ENCODE results near the gene CPNE1. TPM values are rescaled to one million over a fixed set of nuclear protein-coding genes. Genes with fewer than 3 reads are reported as not detected.

Gene CPNE1
- total and polyA plus RNA-seq, 10 of the 15 experiments (the other 5 are each of a cell fraction or from before 2014, with no cell fraction given), result 84.9 to 209 (median 146) TPM

- POLR2A ChIA-PET, result interaction anchor here (0.6 kb wide), 1 partner anchor 63 kb away, joined by 7 read pairs; no protein-coding TSS in a partner anchor
- H3K27ac ChIP-seq (ENCODE audit: control insufficient read depth, insufficient read depth), result no peak overlapping the region
- no peaks in the 10 kb centered on the region for H3K9me3 ChIP-seq (replicated peaks; ENCODE audit: control insufficient read depth, insufficient read depth, low read length)
- BruUV-seq (replicated peaks), result no TSS peak
- DNase-seq (ENCODE audit: low read depth, low spot score) (no peak), FAIRE-seq (no peak), ATAC-seq (peak; percentile 5; the same call in 1 of the 3 replicates)
- H3K79me2 ChIP-seq (ENCODE audit: control insufficient read depth, insufficient read depth, low read length), result peaks cover 27% of the 10 kb centered on the region
- H3K27me3 ChIP-seq (replicated peaks in 1 of 2; ENCODE audit: control insufficient read depth in 2 of 2, insufficient read depth in 2 of 2, low read length in 1 of 2), result no peaks in the 10 kb centered on the region
- peaks cover 14 to 51% of the 10 kb centered on the region in 2 experiments for H3K36me3 ChIP-seq (ENCODE audit: control insufficient read depth in 2 of 2, insufficient read depth in 2 of 2, low read length in 1 of 2)
- no peak overlapping the region for H3K4me3 ChIP-seq
- H3K4me2 ChIP-seq (ENCODE audit: control insufficient read depth, insufficient read depth), result no peak overlapping the region
- H3K4me1 ChIP-seq (ENCODE audit: control insufficient read depth, insufficient read depth, low read length), result peaks cover 13% of the 10 kb centered on the region
- WGBS (ENCODE audit: insufficient coverage, insufficient replicate concordance, low lambda C conversion rate, missing lambda C conversion rate), result 96% methylated on average over 1 of the region's 1 CpG
- RAD21 ChIA-PET (ENCODE audit: unreplicated experiment), result interaction anchor here (1.1 kb wide), 1 partner anchor 33 kb away, joined by 3 read pairs; the partner anchor contains the start of gene RBM39
- intact Hi-C loops (cut with micrococcal nuclease; ENCODE audit: unreplicated experiment) (no loop called here), in situ Hi-C loops (cut with MboI) (no loop called here)
- peaks cover 13% of the 10 kb centered on the region for H4K20me1 ChIP-seq (ENCODE audit: control insufficient read depth, insufficient read depth)
- TF ChIP-seq POLR2AphosphoS5 (IDR thresholded peaks at IDR 0.05; ENCODE audit: low read length) (peak; percentile 81), NFXL1 (IDR thresholded peaks at IDR 0.05; ENCODE audit: borderline replicate concordance) (no peak)
- CTCF ChIA-PET, result interaction anchor here (1.4 kb wide), 1 partner anchor 10 kb away, joined by 4 read pairs; the partner anchor contains the start of genes NFS1 and ROMO1
- H2AFZ ChIP-seq (ENCODE audit: control insufficient read depth, low read depth, low read length), result no peak overlapping the region
- no peak overlapping the region for H3K9ac ChIP-seq (ENCODE audit: control insufficient read depth, insufficient read depth, low read length)
- SMC1A ChIA-PET (ENCODE audit: uncharacterized antibody, unreplicated experiment), result interaction anchor here (0.8 to 1.1 kb wide), 3 partner anchors 10 to 22 kb away, joined by 3 to 4 read pairs (median 3); partner anchors contain the start of genes NFS1 and ROMO1
These were observed 44.6 kb upstream of the CPNE1 start for GRCh38 chr20:35709259-35709658.

DNA sequence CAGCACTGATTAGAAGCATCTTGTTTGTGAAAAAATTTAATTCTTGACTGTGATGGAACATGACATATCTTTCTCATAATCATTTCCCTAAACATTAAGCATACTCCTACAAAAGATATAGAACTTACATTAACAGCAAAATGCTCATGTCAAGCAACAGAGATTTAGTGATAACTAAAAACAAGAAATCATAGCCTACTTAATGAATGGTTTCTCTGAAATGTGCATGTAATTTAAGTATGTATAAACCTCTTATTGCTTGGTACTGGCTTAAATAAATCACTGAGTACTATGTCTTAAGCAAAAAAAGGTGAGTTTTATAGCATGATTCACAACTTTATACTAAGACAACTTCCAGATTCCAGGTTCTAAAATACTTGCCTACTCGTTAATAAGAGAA lies 43.8 kb upstream of the CPNE1 start:
- DNase-seq (ENCODE audit: low read depth, low spot score) (no peak), ATAC-seq (no peak), FAIRE-seq (no peak)
- H3K27ac ChIP-seq (ENCODE audit: control insufficient read depth, insufficient read depth), result no peak overlapping the region
- ChIA-PET SMC1A (ENCODE audit: uncharacterized antibody, unreplicated experiment) (interaction anchor here (0.8 to 1.1 kb wide), 2 partner anchors 18 to 22 kb away, joined by 3 read pairs; no protein-coding TSS in a partner anchor), POLR2A (interaction anchor here (1.6 kb wide), 1 partner anchor 11 kb away, joined by 5 read pairs; no protein-coding TSS in a partner anchor), RAD21 (ENCODE audit: unreplicated experiment) (interaction anchor here (1.1 kb wide), 1 partner anchor 34 kb away, joined by 3 read pairs; the partner anchor contains the start of gene RBM39), CTCF (no interaction called here)
- peaks cover 13% of the 10 kb centered on the region for H3K4me1 ChIP-seq (ENCODE audit: control insufficient read depth, insufficient read depth, low read length)
- H3K79me2 ChIP-seq (ENCODE audit: control insufficient read depth, insufficient read depth, low read length), result peaks cover 24% of the 10 kb centered on the region
- peaks cover 13% of the 10 kb centered on the region for H4K20me1 ChIP-seq (ENCODE audit: control insufficient read depth, insufficient read depth)
- WGBS (ENCODE audit: insufficient coverage, insufficient replicate concordance, low lambda C conversion rate, missing lambda C conversion rate), result 54% methylated on average over 1 of the region's 1 CpG
- H3K36me3 ChIP-seq (ENCODE audit: control insufficient read depth in 2 of 2, insufficient read depth in 2 of 2, low read length in 1 of 2), result peaks cover 14 to 54% of the 10 kb centered on the region in 2 experiments
- in situ Hi-C loops (cut with MboI) (no loop called here), intact Hi-C loops (cut with micrococcal nuclease; ENCODE audit: unreplicated experiment) (no loop called here)
- BruUV-seq (replicated peaks), result TSS peak; percentile 5
- H2AFZ ChIP-seq (ENCODE audit: control insufficient read depth, low read depth, low read length), result no peak overlapping the region
- TF ChIP-seq KAT2A (conservative IDR thresholded peaks at IDR 0.05; ENCODE audit: control insufficient read depth, low read depth, low read length), result no peak
- TF ChIP-seq ZZZ3 (IDR thresholded peaks at IDR 0.05; ENCODE audit: control insufficient read depth, insufficient read length, low read depth), result no peak
- TF ChIP-seq ATF2 (IDR thresholded peaks at IDR 0.05; ENCODE audit: low read length), result no peak
- TF ChIP-seq CHD2 (IDR thresholded peaks at IDR 0.05; ENCODE audit: borderline replicate concordance, low read depth, low read length), result no peak
- H3K4me2 ChIP-seq (ENCODE audit: control insufficient read depth, insufficient read depth), result no peak overlapping the region
- H3K4me3 ChIP-seq, result no peak overlapping the region
- no peak overlapping the region for H3K9ac ChIP-seq (ENCODE audit: control insufficient read depth, insufficient read depth, low read length)
- no peaks in the 10 kb centered on the region for H3K9me3 ChIP-seq (replicated peaks; ENCODE audit: control insufficient read depth, insufficient read depth, low read length)
- no peaks in the 10 kb centered on the region for H3K27me3 ChIP-seq (replicated peaks in 1 of 2; ENCODE audit: control insufficient read depth in 2 of 2, insufficient read depth in 2 of 2, low read length in 1 of 2)

Data from GM12878 (cell line).